B cell (primary cell): ENCODE data around the gene CALML4. TPM values are rescaled to one million over a fixed set of nuclear protein-coding genes. Genes with fewer than 3 reads are reported as not detected.

Experiments
- ATAC-seq: fragments of 200-7000 bp; cut with Tn5 transposase; one replicate; pipeline ENCODE4 v1.10.0; 2021; ENCODE audit warnings: low read depth, mild to moderate bottlenecking, moderate number of reproducible peaks, moderate library complexity
- CTCF ChIA-PET: fragments of 350-600 bp; sonication (Branson Sonifier 250); formaldehyde crosslinking; loops from one replicate; lab custom pipeline; 2021; ENCODE audit warnings: antibody characterized with exemption, inconsistent platforms; lab: Charles Lee
- POLR2A ChIA-PET: fragments of 350-600 bp; sonication (Branson Sonifier 250); formaldehyde crosslinking; loops from one replicate; lab custom pipeline; 2021; ENCODE audit warnings: antibody characterized with exemption; lab: Charles Lee
- DNase-seq: peaks from one replicate; pipeline ENCODE4 v3.0.0; 2013
- H2AFZ ChIP-seq: 2 replicates; pipeline ENCODE4 v1.6.1; 2012; ENCODE audit warnings: mild to moderate bottlenecking, low read depth, low read length; ENCODE audit not compliant: insufficient read depth, poor library complexity, severe bottlenecking
- H3K27ac ChIP-seq, 2 donors: 1 replicate in 1 of 2; 2 replicates in 1 of 2; pipeline ENCODE4 v1.5.1; 2012 to 2013; ENCODE audit warnings: low read length in 2 of 2, mild to moderate bottlenecking in 2 of 2, moderate library complexity in 1 of 2
- H3K27me3 ChIP-seq, 4 experiments: fragments of 200-600 bp in 1 of 4; sonication (generic) in 1 of 4; replicated peaks in 1 of 4; 1 replicate in 2 of 4; 2 replicates in 2 of 4; pipeline versions ENCODE4 v1.6.1 to v1.7.0; 2013 to 2016; ENCODE audit warnings: low read length in 3 of 4, mild to moderate bottlenecking in 2 of 4, mixed read lengths in 1 of 4, moderate library complexity in 1 of 4; ENCODE audit not compliant: insufficient read depth in 4 of 4, control insufficient read depth in 3 of 4; ENCODE audit errors: control extremely low read depth in 1 of 4
- H3K36me3 ChIP-seq, 2 experiments: replicated peaks in 1 of 2; 1 replicate in 1 of 2; 2 replicates in 1 of 2; pipeline versions ENCODE4 v1.6.1 to v1.7.1; 2013; ENCODE audit warnings: low read length in 1 of 2; ENCODE audit not compliant: insufficient read depth in 2 of 2, control insufficient read depth in 1 of 2; ENCODE audit errors: control extremely low read depth in 1 of 2, extremely low read depth in 1 of 2
- H3K4me1 ChIP-seq, 2 donors: fragments of 200-600 bp in 1 of 2; sonication (generic) in 1 of 2; 1 replicate in 1 of 2; 2 replicates in 1 of 2; pipeline versions ENCODE4 v1.5.1 to v1.6.1; 2013 to 2017; ENCODE audit warnings: low read length in 2 of 2; ENCODE audit not compliant: control insufficient read depth in 2 of 2, insufficient read depth in 2 of 2
- H3K4me2 ChIP-seq: replicated peaks from 2 replicates; pipeline ENCODE3; 2012; ENCODE audit warnings: mild to moderate bottlenecking, low read depth, low read length; ENCODE audit not compliant: poor library complexity, severe bottlenecking
- H3K4me3 ChIP-seq, 5 experiments: fragments of 200-600 bp in 1 of 5; sonication (generic) in 1 of 5; 1 replicate in 3 of 5; 2 replicates in 2 of 5; pipeline versions ENCODE4 v1.5.1 to v1.7.0; 2011 to 2016; ENCODE audit warnings: low read length in 4 of 5, mild to moderate bottlenecking in 4 of 5, low read depth in 2 of 5, control low read depth in 1 of 5, moderate library complexity in 1 of 5; ENCODE audit not compliant: insufficient read depth in 1 of 5; ENCODE audit errors: control extremely low read depth in 1 of 5, extremely low read depth in 1 of 5
- H3K79me2 ChIP-seq: fragments of 200-600 bp; sonication (generic); one replicate; pipeline ENCODE4 v1.6.0; 2016; ENCODE audit warnings: low read length; ENCODE audit not compliant: control insufficient read depth, insufficient read depth
- H3K9ac ChIP-seq: fragments of 200-600 bp; sonication (generic); 2 replicates; pipeline ENCODE4 v1.6.1; 2017; ENCODE audit warnings: mild to moderate bottlenecking, low read length, moderate library complexity
- H3K9me3 ChIP-seq, 3 donors: one replicate each; pipeline versions ENCODE4 v1.6.1 to v1.7.1; 2013; ENCODE audit warnings: low read length in 2 of 3; ENCODE audit not compliant: control insufficient read depth in 2 of 3, insufficient read depth in 1 of 3; ENCODE audit errors: control extremely low read depth in 1 of 3
- H4K20me1 ChIP-seq: 2 replicates; pipeline ENCODE4 v1.6.0; 2012; ENCODE audit warnings: mild to moderate bottlenecking, low read length; ENCODE audit not compliant: insufficient read depth, control insufficient read depth, poor library complexity, severe bottlenecking
- H3K27ac Mint-ChIP-seq: one replicate; pipeline ENCODE4 v1.8.0; 2021; ENCODE audit warnings: mixed read lengths
- H3K27me3 Mint-ChIP-seq: one replicate; pipeline ENCODE4 v1.8.0; 2021; ENCODE audit warnings: mixed read lengths
- H3K4me1 Mint-ChIP-seq: one replicate; pipeline ENCODE4 v1.8.0; 2021; ENCODE audit warnings: mixed read lengths
- H3K4me3 Mint-ChIP-seq: one replicate; pipeline ENCODE4 v1.8.0; 2021; ENCODE audit warnings: mixed read lengths
- H3K9me3 Mint-ChIP-seq: one replicate; pipeline ENCODE4 v1.8.0; 2022; ENCODE audit warnings: mixed read lengths; ENCODE audit not compliant: insufficient read depth
- EZH2 ChIP-seq: IDR thresholded peaks from 2 replicates; pipeline ENCODE4 v1.6.1; 2012; ENCODE audit warnings: borderline replicate concordance, low read depth, mild to moderate bottlenecking, moderate library complexity, low read length; ENCODE audit not compliant: insufficient read depth, poor library complexity, severe bottlenecking
- WGBS: methylation state at CpG from one replicate; pipeline ENCODE4 v1.1.5; 2013; ENCODE audit warnings: missing lambda C conversion rate; ENCODE audit not compliant: insufficient coverage; 5-methylcytosine and 5-hydroxymethylcytosine counted together
- intact Hi-C: fragments of 100-400 bp; cut with micrococcal nuclease; formaldehyde crosslinking; loops from one replicate; pipeline ENCODE4 v1.10.0; 2022
- polyA plus RNA-seq: library from polyadenylated mRNA; depleted of rRNA; stranded (reverse); fragments of >200 nt; gene quantifications from 2 replicates; pipeline ENCODE4 v1.2.3, GENCODE V29; 2012
- total RNA-seq, 2 donors: library from RNA; stranded (reverse); fragments of 120-200 nt in 1 of 2; gene quantifications; 1 replicate in 1 of 2; 2 replicates in 1 of 2; pipeline versions ENCODE4 v1.2.3 to v1.2.4, GENCODE V29; 2013 to 2022
- TF ChIP-seq, protein P1 (sequence below): fragments of 200-600 bp; IDR thresholded peaks from one replicate; pipeline ENCODE4 v1.8.0; 2022; ENCODE audit warnings: antibody characterized with exemption, mild to moderate bottlenecking

Gene CALML4
- total and polyA plus RNA-seq, 2 donors (not counting 1 experiment from before 2014, with no cell fraction given) = 2.4 to 4.2 TPM

DNA sequence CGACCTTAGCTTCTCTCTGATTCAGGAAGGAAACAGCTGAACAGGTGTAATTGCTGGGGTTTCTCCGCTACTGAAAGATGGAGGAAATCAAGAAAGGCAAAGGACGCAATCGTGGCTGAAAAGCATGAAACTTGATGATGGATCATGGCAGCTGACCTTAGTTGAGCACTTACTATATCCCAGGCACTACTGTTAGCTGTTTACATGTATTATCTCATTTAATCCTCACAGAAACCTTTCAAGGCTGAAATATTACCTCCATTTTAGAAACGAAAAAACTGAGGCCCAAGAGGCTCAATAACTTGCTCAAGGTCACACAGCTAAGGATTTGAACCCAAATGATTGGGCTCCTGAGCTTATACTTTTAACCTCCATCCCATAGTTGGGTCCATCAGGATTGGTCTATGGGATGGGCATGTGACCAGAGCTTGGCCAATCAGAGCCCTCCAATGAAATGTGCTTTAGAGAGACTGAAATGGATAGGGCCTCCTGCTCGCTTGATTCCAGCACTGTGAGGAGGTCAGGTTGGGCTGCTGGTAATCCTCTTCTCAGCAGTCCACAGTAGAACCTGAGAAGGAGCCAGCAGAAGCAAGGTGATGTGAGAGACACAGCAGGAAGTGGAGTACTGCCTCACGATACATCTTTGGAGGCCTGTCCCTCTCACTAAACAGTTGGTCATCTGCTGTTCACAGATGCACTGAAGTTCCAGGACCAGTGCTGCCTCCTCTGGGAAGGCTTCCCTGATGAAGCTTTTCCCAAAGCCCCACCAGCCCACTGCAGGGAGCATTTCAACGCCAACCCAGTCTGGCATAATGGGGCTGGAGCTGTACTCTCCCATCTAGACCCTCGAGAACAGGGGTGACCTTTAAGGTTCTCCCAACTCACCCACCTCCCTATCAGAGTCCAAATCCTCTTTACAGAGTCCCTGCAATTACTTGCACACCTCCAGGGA, 14.0 kb upstream of the CALML4 start:
- ATAC-seq (no peak), DNase-seq (no peak)
- Histone ChIP-seq H3K27me3 (no peaks in the 10 kb centered on the region), H3K9ac (no peak overlapping the region), H3K36me3 (peaks cover 0 to 12% of the 10 kb centered on the region in 2 experiments), H3K4me3 (no peak overlapping the region), H3K4me1 (no peaks in the 10 kb centered on the region), H4K20me1 (peaks cover 18% of the 10 kb centered on the region), H3K27ac (no peak overlapping the region), H3K9me3 (no peaks in the 10 kb centered on the region), H3K79me2 (peaks cover 16% of the 10 kb centered on the region), H2AFZ (no peak overlapping the region), H3K4me2 (no peak overlapping the region)
- Mint-ChIP-seq H3K4me3 (no peak overlapping the region), H3K27ac (no peak overlapping the region), H3K4me1 (no peaks in the 10 kb centered on the region), H3K27me3 (no peaks in the 10 kb centered on the region), H3K9me3 (no peaks in the 10 kb centered on the region)
- 98% methylated on average over 6 of the region's 9 CpGs for WGBS
- ChIA-PET CTCF (interaction anchor here (0.6 to 1.1 kb wide), 2 partner anchors 8 to 24 kb away, joined by 3 to 4 read pairs; no protein-coding TSS in a partner anchor), POLR2A (no interaction called here)
- intact Hi-C loops = no loop called here
- no peak for TF ChIP-seq EZH2
- TF ChIP-seq, protein P1, sequence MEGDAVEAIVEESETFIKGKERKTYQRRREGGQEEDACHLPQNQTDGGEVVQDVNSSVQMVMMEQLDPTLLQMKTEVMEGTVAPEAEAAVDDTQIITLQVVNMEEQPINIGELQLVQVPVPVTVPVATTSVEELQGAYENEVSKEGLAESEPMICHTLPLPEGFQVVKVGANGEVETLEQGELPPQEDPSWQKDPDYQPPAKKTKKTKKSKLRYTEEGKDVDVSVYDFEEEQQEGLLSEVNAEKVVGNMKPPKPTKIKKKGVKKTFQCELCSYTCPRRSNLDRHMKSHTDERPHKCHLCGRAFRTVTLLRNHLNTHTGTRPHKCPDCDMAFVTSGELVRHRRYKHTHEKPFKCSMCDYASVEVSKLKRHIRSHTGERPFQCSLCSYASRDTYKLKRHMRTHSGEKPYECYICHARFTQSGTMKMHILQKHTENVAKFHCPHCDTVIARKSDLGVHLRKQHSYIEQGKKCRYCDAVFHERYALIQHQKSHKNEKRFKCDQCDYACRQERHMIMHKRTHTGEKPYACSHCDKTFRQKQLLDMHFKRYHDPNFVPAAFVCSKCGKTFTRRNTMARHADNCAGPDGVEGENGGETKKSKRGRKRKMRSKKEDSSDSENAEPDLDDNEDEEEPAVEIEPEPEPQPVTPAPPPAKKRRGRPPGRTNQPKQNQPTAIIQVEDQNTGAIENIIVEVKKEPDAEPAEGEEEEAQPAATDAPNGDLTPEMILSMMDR = no peak

DNA sequence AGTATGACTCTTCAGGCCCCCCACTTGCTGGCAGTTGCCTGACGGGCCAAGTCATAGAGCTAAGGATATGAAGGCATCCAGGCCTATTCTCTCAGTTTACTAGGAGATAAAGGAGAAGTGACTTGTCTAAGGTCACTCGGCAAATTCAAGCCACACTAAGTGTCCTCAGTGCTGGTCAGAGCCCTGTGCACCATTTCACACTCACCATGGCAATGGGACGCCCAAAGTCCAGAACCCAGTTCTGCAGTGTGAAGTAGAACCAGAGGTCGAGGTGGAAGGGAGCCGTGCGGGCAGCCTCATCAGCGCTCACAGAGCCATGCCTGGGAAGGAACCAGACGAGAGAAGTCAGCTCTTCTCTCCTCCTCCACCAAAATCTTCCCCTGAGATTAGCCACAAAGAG, 13.2 kb upstream of the CALML4 start:
- no peaks in the 10 kb centered on the region for H3K4me1 ChIP-seq
- no peak overlapping the region for H3K4me3 ChIP-seq
- peaks cover 0 to 12% of the 10 kb centered on the region in 2 experiments for H3K36me3 ChIP-seq
- no peak for TF ChIP-seq EZH2
- TF ChIP-seq, protein P1 = no peak
- H4K20me1 ChIP-seq = peaks cover 14% of the 10 kb centered on the region
- no peak overlapping the region for H3K9ac ChIP-seq
- H2AFZ ChIP-seq = no peak overlapping the region
- ATAC-seq (no peak), DNase-seq (no peak)
- H3K27ac ChIP-seq = no peak overlapping the region
- Mint-ChIP-seq H3K27ac (no peak overlapping the region), H3K4me3 (no peak overlapping the region), H3K9me3 (no peaks in the 10 kb centered on the region), H3K27me3 (no peaks in the 10 kb centered on the region), H3K4me1 (no peaks in the 10 kb centered on the region)
- H3K9me3 ChIP-seq = no peaks in the 10 kb centered on the region
- intact Hi-C loops = no loop called here
- CTCF ChIA-PET = interaction anchor here (0.6 kb wide), 1 partner anchor 23 kb away, joined by 3 read pairs; no protein-coding TSS in a partner anchor
- H3K79me2 ChIP-seq = peaks cover 11% of the 10 kb centered on the region
- WGBS = 100% methylated on average over 1 of the region's 8 CpGs
- H3K27me3 ChIP-seq = no peaks in the 10 kb centered on the region
- POLR2A ChIA-PET = no interaction called here
- H3K4me2 ChIP-seq = no peak overlapping the region
